ENCODE data around the gene GRK3.

GRK3 gene

DNA sequence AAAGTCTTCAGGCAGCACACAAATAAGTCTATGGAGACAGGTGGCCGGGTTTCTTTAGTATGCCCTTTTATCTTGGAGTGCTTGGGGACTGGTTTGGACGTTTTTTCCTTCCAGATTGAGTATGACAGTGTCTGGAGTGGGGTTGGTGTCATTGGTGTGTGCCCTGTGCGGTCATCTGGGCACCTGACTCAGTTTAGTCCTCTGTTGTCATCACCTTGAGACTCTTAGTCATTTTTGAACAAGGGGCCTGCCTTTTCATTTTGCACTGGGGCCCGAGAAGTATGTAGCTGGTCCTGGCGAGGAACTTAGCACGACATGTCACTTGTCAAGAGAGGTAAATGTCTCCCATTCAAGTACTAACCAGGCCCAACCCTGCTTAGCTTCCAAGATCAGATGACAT is 150.3 kb downstream of the GRK3 start:
- Histone ChIP-seq H3K9me2 (ENCODE audit: low read depth, low read length) (no peaks in the 10 kb centered on the region), H3K4me3 (ENCODE audit: low read depth, low read length, poor library complexity, severe bottlenecking) (no peak overlapping the region), H4K20me1 (ENCODE audit: insufficient read depth, low read length) (no peaks in the 10 kb centered on the region), H3K9ac (ENCODE audit: low read length) (no peak overlapping the region), H3K27ac (ENCODE audit: low read depth, low read length, poor library complexity, severe bottlenecking) (no peak overlapping the region), H3K4me2 (ENCODE audit: low read length) (no peak overlapping the region), H3K79me2 (ENCODE audit: insufficient read depth, low read length) (no peaks in the 10 kb centered on the region), H3K4me1 (ENCODE audit: insufficient read depth, low read length, severe bottlenecking) (no peaks in the 10 kb centered on the region), H2AFZ (ENCODE audit: low read length) (no peak overlapping the region), H3K36me3 (ENCODE audit: insufficient read depth, low read length) (no peaks in the 10 kb centered on the region), H3K27me3 (ENCODE audit: insufficient read depth, low read length) (no peaks in the 10 kb centered on the region), H3K9me3 (ENCODE audit: low read length) (no peaks in the 10 kb centered on the region), H3F3A (ENCODE audit: insufficient read depth, low read length) (no peaks in the 10 kb centered on the region)
- TF ChIP-seq, protein P1, sequence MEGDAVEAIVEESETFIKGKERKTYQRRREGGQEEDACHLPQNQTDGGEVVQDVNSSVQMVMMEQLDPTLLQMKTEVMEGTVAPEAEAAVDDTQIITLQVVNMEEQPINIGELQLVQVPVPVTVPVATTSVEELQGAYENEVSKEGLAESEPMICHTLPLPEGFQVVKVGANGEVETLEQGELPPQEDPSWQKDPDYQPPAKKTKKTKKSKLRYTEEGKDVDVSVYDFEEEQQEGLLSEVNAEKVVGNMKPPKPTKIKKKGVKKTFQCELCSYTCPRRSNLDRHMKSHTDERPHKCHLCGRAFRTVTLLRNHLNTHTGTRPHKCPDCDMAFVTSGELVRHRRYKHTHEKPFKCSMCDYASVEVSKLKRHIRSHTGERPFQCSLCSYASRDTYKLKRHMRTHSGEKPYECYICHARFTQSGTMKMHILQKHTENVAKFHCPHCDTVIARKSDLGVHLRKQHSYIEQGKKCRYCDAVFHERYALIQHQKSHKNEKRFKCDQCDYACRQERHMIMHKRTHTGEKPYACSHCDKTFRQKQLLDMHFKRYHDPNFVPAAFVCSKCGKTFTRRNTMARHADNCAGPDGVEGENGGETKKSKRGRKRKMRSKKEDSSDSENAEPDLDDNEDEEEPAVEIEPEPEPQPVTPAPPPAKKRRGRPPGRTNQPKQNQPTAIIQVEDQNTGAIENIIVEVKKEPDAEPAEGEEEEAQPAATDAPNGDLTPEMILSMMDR (IDR thresholded peaks at IDR 0.05; ENCODE audit: low read length): no peak

DNA sequence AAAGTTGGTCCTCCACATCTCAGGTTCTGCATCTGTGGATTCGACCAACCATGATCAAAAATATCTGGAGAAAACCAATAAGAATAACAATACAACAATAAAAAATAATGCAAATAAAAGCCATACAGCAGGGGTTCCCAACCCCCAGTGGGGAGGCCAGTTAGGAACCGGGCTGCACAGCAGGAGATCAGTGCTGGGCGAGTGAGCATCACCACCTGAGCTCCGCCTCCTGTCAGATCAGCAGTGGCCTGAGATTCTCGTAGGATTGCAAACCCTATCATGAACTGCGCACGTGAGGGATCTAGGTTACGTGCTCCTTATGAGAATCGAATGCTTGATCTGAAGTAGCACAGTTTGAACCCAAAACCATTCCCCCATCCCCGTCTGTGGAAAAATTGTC is 152.2 kb downstream of the GRK3 start:
- no peaks in the 10 kb centered on the region for H3K27me3 ChIP-seq (ENCODE audit: insufficient read depth, low read length)
- no peak overlapping the region for H3K9ac ChIP-seq (ENCODE audit: low read length)
- no peak overlapping the region for H3K4me3 ChIP-seq (ENCODE audit: low read depth, low read length, poor library complexity, severe bottlenecking)
- H3F3A ChIP-seq (ENCODE audit: insufficient read depth, low read length): no peaks in the 10 kb centered on the region
- TF ChIP-seq, protein P1 (IDR thresholded peaks at IDR 0.05; ENCODE audit: low read length): no peak
- no peak for TF ChIP-seq EZH2 (IDR thresholded peaks at IDR 0.05; ENCODE audit: borderline replicate concordance, low read length)
- H3K4me2 ChIP-seq (ENCODE audit: low read length): no peak overlapping the region
- H3K27ac ChIP-seq (ENCODE audit: low read depth, low read length, poor library complexity, severe bottlenecking): no peak overlapping the region
- no peaks in the 10 kb centered on the region for H4K20me1 ChIP-seq (ENCODE audit: insufficient read depth, low read length)
- no peak overlapping the region for H2AFZ ChIP-seq (ENCODE audit: low read length)
- H3K9me3 ChIP-seq (ENCODE audit: low read length): no peaks in the 10 kb centered on the region
- no peaks in the 10 kb centered on the region for H3K4me1 ChIP-seq (ENCODE audit: insufficient read depth, low read length, severe bottlenecking)
- no peaks in the 10 kb centered on the region for H3K36me3 ChIP-seq (ENCODE audit: insufficient read depth, low read length)
- no peaks in the 10 kb centered on the region for H3K9me2 ChIP-seq (ENCODE audit: low read depth, low read length)
- H3K79me2 ChIP-seq (ENCODE audit: insufficient read depth, low read length): no peaks in the 10 kb centered on the region

DNA sequence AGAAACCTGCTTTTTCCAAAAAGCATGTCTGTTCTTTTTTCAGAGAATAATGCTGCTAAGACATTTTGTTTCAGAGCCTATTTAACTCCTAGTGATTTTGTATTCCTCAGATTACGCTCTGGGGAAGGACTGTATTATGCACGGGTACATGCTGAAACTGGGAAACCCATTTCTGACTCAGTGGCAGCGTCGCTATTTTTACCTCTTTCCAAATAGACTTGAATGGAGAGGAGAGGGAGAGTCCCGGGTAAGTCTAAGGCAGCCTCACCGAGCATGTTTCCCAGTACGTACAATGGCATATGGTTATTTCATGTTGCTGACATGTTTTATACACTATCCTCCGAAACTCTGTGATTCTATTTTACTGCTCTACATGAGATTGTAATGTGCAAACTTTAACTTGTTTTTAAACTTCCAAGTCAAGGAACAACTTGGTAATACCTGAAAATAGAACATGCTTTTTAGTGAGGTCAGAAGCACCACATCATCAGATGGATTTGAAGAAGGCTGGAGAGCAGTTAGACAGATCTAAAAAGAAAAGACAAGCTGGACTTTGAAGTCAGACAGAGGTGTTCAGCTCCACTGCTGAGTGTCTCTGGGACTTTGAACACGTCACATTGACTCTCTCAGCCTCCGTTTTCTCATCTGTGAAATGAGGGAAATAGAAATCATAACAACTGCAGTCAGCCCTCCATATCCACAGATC is 153.8 kb downstream of the GRK3 start:
- Histone ChIP-seq H4K20me1 (ENCODE audit: insufficient read depth, low read length) (no peaks in the 10 kb centered on the region), H3K4me1 (ENCODE audit: insufficient read depth, low read length, severe bottlenecking) (no peaks in the 10 kb centered on the region), H3K27me3 (ENCODE audit: insufficient read depth, low read length) (no peaks in the 10 kb centered on the region), H3K79me2 (ENCODE audit: insufficient read depth, low read length) (no peaks in the 10 kb centered on the region), H3K4me2 (ENCODE audit: low read length) (no peak overlapping the region), H3F3A (ENCODE audit: insufficient read depth, low read length) (no peaks in the 10 kb centered on the region), H3K9me2 (ENCODE audit: low read depth, low read length) (no peaks in the 10 kb centered on the region), H2AFZ (ENCODE audit: low read length) (no peak overlapping the region), H3K36me3 (ENCODE audit: insufficient read depth, low read length) (no peaks in the 10 kb centered on the region), H3K9me3 (ENCODE audit: low read length) (no peaks in the 10 kb centered on the region), H3K9ac (ENCODE audit: low read length) (no peak overlapping the region), H3K4me3 (ENCODE audit: low read depth, low read length, poor library complexity, severe bottlenecking) (no peak overlapping the region), H3K27ac (ENCODE audit: low read depth, low read length, poor library complexity, severe bottlenecking) (no peak overlapping the region)
- TF ChIP-seq, protein P1 (IDR thresholded peaks at IDR 0.05; ENCODE audit: low read length): no peak
- TF ChIP-seq EZH2 (IDR thresholded peaks at IDR 0.05; ENCODE audit: borderline replicate concordance, low read length): no peak
